ENCODE measurements around the gene FAM20B. TPM values are rescaled to one million over a fixed set of nuclear protein-coding genes. Genes with fewer than 3 reads are reported as not detected.

The FAM20B gene
- total RNA-seq, 1 donor from 2014 or later, result 49.5 TPM

DNA sequence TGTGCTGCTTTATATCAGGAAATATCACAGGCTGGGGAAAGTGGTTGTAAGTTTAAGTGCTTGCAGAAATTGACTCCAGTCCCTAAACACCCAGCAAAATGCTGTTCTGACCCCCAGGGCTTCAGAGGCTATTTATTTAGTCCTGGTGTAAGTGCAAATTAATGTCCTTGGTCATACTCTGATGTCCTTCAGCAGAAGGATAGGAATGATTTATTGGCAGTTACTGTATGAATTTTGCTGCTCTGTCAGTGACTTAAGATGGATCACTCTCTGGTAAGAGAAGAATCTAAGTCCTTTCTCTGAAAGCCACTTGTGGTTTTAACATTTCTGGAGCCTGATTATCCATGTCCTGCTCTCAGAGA, 21.9 kb downstream of the FAM20B start:
- DNase-seq (ENCODE audit: low spot score), result no peak

DNA sequence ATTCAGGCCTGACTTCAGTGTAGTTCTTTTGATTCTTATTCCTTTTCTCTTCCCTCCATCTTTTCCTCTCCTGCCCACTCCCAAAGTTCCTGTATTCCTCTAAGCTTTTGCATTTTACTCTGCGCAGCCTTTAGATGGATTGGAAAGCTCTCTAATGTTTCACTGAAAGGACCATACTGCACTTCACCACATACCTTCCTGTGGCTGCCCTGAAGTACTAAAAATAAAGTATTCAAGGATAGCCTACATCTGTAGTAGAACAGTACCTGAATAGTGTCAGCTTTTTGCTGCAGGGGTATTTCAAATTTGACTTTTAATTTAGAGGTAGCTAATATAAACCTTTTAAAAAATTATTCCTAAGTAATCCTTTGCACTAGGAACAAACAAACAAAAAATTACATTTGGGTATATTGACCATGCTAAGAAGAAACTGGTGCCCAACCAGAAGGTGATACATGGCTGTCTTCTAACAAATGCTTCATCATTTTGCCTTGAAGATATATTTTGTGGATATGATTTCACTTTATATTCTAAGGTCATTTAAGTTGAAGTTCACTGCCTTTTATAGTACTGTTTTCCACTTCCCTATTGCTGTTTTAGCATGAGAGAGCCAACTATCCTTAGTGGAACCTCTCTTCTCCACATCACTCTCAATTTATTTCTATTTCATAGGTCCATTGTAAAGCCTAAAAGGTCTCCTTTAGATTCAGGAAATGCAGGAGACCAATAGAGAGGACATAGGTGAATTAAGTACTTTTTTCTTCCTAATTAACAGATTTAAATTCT, 22.8 kb downstream of the FAM20B start:
- DNase-seq (ENCODE audit: low spot score), result no peak

DNA sequence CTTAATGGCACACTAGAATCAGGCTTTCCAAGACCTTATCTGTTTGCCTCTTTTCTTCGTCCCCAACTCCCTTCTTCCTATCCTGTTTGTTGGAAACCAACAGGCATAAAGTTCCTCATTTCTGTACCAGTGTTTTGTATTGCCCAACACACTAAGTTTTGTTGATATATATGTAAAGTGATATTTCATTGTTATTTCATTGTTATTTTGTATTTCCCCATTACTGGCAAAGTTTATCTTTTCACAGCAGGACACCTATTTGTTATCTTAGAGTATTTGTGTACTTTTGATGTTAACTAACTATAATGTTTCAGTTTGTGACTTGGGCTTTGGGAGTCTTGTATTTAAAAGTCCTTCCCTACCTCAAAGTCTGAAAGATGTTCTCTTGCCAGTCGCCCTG, 27.1 kb downstream of the FAM20B start:
- DNase-seq (ENCODE audit: low spot score), result no peak

DNA sequence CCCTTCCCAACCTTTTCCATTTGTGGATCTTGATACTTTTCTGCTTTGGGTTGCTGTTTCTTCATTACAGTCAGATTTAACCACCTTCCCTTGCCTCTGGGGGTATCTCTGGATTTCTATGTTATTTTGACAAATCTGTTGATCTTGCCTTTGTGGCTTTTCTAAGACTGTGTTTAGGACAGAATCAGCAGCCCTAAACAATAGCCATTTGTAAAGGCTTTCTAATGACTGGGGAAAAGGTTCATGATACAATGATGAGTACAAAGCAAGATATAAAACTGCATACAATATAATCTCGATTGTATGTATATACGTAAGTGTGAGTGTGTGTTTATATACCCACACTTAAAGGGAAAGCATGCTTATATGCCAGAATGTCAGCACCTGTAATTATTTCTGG, 27.8 kb downstream of the FAM20B start:
- DNase-seq (ENCODE audit: low spot score), result no peak

DNA sequence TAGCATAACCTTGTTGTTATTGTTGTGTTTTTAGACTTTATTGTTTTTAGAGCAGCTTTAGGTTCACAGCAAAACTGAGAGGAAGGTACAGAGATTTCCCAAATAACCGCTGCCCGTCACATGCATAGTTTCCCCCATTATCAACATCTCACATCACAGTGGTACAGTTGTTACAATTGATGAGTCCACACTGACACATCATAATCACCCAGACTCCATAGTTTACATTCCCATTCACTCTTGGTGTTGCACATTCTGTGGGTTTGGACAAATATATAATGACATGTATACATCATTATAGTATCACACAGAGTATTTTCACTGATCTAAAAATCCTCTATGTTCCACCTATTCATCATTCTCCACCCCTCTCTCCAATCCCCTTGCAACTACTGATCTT, 30.2 kb downstream of the FAM20B start:
- no peak for DNase-seq (ENCODE audit: low spot score)

DNA sequence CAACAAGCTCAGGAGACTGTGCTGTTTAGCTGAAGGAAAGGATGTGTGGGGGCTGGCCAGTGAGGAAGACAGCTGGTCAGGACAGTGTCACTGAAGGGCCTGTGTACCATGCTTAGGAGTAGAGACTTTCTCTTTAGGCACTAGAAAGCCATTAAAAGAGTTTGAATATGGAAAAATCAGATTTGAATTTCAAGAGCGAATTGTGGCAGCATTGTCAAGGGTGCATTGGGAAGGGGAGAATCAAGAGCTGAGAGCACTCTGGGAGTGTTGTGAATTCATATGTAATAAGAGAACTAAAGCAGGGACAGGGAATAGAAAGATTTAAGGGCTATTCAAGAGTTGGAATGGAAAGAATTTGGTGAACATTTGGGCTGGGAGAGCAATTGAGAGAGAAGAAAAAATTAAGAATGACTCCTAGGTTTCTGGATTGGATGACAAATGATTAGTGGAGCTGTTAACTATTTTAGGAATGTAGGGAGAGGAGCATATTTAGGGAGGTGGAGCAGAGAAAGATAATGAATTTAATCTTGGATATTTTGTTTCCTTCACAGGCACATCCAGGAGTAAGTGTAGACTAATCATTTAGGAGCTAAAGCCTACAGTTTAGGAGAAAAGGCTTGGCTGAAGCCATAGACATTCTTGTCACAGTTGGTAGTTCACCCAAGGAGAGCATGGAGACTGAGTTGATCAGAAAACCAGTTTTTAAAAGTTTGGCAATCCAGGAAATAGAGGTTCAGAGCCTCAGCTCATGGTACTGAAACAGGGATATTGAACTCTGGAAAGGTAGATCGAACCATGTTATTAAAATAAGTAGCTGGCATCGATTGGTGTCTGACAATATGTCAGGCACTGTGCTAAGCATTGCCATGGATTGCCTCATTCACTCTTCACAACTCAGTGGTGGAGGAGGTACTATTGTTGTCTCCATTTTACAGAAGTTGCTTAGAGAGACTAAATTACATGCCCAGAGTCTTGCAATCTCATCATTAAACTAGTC, 33.1 kb downstream of the FAM20B start:
- DNase-seq (ENCODE audit: low spot score), result no peak

DNA sequence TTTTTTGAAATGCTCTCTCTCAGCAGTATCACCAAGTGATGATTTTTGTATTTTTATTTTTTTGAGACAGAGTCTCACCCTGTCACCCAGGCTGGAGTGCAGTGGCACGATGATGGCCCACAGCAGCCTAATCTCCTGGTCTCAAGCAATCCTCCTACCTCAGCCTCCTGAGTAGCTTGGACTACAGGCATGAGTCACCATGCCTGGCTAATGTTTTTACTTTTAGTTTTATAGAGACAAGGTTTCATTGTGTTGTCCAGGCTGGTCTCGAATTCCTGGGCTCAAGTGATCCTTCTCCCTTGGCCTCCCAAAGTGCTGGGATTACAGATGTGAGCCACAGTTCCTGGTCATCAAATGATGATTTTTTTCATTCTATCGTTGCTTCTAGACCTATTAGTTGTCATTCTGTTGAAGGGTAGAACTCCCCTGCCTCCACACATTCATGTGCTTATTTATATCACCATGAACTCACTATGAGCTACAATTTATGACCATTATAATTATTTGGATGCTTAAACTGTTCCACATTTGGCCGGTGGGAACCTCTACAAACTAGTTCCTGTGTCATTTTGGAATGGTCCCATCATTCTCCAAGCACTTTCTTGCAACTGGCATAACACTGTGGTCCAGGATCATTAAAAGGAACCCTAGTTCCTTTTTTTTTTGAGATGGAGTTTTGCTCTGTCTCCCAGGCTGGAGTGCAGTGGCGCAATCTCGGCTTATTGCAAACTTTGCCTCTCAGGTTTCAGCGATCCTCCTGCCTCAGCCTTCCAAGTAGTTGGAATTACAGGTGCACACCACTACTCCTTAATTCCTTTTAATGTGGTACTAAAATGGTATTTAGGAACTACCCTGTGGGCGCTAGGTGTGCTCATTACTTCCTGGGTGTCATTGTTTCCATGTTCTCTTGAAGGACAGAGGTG, 35.9 kb downstream of the FAM20B start:
- DNase-seq (ENCODE audit: low spot score), result no peak

DNA sequence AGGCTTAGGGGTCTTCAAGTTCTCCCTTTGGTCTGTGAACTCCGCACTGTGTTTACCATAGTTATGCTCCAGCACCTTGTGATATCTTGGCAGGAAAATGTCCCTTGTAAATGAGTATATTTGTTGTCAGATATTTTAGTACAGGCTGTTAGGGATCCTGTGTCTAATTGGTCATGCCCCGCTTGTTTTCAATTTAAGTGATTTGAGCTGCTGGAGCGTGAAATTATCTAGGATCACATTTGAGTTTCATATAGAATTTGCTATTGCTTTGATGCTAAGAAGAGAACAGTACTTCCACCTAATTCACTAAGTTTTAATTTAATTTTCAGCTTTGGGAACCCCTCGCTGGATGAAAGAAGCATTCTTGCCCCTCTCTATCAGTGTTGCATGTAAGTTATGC, 40.8 kb downstream of the FAM20B start:
- no peak for DNase-seq (ENCODE audit: low spot score)

DNA sequence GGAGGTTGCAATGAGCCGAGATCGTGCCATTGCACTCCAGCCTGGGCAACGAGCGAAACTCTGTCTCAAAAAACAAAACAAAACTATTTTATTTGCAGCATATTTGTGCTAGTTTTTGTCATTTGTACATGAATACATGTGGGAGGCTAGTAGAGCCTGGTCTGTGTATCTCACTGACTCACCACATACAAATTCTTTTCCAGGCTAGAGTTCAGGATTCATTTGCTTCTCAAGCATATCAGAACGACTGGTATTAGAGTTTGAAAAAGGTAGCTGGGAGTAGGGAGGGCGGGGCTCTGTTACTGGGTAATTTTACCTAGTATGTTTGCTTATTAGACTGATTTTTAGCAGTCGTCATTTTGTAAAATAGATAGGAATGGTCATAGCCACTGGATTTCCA, 51.7 kb downstream of the FAM20B start:
- DNase-seq (ENCODE audit: low spot score), result no peak

DNA sequence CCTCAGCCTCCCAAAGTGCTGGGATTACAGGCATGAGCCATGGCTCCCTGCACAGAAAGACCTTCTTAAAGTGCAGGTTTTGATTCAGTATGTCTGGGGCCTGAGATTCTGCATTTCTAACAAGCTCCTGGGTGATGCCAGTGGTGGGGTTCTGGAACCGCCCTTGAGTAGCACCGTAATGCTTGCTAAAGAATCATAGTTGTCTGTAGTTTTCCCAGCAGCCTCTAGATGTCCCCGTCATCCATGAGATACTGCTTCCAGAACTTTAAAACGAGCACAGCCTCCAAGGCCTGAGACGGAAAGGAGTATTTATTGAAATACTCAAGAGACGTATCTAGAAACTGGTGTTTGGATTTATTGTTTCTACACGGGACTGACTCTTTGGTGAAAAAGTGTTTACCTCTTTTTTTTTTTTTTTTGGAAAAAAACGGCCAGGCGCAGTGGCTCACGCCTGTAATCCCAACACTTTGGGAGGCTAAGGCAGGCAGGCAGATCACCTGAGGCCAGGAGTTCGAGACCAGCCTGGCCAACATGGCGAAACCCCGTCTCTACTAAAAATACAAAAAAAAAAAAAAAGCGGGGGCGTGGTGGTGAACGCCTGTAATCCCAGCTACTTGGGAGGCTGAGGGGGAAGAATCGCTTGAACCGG, 53.5 kb downstream of the FAM20B start:
- DNase-seq (ENCODE audit: low spot score), result no peak

DNA sequence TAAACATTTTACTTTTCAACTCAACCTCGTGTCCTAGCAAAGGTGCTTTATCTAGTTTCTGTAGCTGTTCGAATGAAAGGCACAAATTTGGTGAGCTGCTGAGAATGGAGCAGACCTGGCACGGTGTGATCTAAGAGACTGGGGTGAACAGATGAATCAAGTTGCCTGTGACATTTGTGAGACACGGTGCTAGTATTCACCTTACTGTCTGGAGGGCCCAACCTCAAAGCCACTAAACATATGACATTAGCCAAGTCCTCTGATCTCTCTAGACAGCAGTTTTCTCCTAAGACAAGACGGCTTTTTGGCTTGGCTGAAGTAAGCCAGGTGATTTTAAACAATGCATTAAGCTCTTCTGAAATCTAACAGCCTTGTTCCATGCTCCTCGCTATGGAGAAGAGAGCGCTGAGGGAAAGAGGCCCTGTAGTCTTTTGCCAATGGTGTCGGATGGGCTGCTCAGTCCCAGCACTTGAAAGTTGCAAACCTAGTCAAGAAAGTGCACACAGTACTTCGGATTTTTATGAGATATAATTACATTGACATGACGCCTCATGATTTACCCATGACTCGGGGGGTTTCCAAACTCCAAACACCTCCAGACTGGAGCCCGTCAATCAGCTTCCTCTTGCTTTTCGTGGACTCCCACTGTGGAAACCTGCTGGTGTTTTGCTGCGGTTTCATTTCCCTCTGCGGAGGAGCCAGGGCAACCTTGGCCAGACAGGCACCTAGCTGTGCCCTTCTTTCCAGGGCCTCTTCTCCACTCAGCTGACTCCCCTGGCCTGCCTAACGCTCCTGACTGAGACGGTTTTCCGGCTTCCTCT, 55.4 kb downstream of the FAM20B start:
- DNase-seq (ENCODE audit: low spot score), result no peak

DNA sequence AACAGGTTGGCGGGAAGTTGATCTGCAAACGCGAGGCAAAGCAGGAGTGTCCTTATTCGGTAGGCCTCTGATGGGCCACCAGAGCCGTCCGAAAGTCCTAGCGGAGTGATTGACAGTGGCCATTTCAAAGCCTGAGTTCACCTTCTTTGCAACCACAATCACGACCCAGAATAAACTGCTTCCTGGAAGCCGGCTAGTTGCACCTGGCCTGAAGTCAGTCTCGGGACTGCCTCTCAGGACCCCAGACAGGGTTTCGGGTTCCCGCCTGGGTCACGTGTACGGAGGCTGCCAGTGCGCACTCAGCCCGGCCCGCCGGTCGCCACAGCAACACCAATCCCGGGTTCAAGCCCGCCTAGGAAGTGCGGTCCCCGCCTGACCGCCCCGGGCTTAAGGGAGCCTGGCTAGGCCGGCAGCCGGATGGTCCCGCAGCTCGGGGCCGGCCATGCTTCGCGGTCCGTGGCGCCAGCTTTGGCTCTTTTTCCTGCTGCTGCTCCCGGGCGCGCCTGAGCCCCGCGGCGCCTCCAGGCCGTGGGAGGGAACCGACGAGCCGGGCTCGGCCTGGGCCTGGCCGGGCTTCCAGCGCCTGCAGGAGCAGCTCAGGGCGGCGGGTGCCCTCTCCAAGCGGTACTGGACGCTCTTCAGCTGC, 56.1 kb downstream of the FAM20B start, which contains the start of gene TOR3A:
Gene TOR3A, plus strand, starts transcription at position 384 of the 646 bp plus-strand sequence. Its CDS starts 59 bp downstream, at position 443.
- DNase-seq (ENCODE audit: low spot score), result peak; percentile 94

DNA sequence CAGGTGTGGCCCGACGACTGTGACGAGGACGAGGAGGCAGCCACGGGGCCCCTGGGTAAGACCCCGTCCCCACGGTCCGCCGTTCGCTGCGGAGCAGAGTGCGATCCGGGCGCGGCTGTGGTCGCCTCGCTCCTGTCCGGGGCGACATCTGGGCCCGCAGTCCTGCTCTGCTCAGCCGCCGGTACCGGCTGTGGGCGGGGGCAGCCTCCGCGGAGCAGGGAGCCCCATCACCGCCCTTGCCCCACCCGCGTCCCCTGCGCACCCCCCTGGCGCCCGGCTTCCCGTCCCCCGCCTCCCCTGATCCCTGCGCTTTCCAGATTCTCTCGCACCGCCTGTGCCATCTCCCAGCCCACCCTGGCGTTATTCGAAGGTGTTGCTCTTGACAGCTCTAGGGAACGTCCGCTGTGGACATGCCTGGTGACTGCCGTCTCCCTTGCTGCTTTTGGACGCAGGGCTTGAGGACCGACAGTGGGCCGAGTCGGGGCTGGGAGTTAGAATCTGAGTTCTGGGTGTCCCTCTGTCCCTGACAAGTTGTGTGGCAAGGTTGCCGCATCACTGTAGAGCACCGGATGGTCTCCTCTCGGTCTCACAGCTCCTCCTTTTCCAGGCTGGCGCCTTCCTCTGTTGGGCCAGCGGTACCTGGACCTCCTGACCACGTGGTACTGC, 56.8 kb downstream of the FAM20B start:
- DNase-seq (ENCODE audit: low spot score), result no peak

DNA sequence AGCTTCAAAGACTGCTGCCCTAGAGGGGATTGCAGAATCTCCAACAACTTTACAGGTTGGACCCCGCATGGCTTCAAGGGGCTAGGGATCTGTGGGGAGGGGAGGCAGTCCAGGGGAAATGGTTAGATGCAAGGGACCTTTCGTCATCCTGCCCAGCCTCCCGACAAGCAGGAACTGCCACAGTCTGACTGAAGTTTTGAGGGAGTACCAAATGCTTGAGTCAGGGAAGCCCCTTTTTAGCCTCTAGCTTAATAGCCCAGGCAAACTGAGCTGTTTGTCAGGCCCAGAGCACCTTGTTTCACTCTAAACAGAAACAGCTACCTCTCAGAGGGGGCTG, 57.3 kb downstream of the FAM20B start:
- no peak for DNase-seq (ENCODE audit: low spot score)

DNA sequence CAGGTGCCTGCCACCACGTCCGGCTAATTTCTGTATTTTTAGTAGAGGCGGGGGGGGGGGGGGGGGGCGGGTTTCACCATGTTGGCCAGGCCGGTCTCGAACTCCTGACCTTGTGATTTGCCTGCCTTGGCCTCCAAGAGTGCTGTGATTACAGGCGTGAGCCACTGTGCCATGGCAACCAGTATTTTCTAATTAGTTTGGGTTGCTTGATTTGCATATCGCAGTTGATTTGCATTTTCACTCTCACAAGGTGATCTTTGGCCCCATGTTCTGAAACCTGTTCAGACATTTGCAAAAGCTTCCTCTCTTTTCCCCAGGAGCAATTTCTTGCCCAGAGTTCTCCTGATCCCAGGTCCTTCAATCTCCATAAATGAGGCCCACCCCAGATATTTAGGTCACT, 57.8 kb downstream of the FAM20B start:
- no peak for DNase-seq (ENCODE audit: low spot score)

DNA sequence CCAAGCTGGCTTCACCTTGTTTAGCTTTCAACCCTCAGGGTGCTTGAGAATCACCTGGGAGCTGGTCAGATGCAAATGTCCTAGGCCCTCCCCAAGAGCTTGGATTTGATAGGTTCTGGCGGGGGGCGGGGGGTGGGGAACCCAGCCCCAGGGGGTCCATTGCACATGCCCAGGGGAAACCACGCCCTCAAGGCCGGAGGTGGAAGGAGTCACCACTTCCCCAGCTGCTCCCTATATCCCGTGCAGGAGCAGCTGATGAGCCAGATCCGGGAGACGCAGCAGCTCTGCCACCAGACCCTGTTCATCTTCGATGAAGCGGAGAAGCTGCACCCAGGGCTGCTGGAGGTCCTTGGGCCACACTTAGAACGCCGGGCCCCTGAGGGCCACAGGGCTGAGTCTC, 62.0 kb downstream of the FAM20B start:
- peak; percentile 85 for DNase-seq (ENCODE audit: low spot score)

DNA sequence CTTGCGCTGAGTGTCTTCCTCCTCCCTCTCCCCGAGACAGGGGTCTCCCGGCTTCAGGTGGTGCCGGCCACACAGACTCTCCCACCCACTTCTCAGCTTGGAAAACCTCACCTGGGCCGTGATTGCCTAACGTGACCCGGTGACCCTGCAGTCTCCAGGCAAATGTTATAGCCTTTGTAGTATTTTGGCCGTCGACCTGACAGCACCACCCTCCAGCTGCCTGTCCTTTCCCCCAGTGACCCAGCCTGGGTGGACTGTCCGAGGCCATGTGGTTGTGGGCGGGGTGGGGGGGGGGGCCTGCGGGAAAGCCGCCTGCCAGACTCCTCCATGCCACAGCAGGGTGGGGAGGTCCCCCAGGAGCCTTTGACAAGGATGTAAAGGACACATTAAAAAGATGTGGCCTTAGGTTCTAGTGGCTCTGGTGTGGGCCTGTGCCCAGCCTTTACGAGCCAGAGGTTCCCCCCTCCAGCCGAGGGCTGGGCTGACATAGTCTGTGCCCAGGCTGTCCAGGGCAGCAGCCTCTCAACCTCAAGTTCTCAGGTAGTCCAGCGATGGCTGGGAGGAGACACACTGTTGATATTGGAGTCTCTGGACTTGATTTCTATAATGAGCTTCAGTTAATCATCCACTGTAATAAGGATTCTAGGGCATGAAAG, 64.3 kb downstream of the FAM20B start:
- DNase-seq (ENCODE audit: low spot score), result peak; percentile 51

DNA sequence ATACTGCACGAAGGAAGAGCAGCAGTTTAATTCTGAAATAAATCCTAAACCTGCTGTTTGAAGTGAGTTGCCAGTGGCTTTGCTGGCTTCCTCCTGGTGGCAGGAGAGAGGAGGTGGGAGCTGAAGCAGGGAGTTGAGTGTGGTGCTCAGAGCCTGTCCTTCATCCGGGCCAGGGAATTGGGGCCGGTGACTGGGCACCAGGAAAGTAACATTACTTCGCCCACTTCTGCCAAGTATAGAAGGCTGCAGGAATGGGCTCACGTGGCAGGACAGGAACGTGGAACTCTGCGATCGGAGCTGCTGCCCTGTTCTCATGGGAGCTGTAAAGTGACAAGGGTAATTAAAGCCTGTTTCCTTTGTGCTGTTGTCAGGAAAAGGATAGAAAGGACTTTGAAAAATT, 64.8 kb downstream of the FAM20B start:
- DNase-seq (ENCODE audit: low spot score), result peak; percentile 72

Data from mesenteric fat pad (tissue), 1 donor.